NCI-H510A treated with DMSO at 0.1 percent for 48 hours (cell line): ENCODE results near the gene DGKD.

Source experiments
- DNase-seq: peaks from one replicate; lab custom pipeline; 2025; lab: John Stamatoyannopoulos, UW

Gene DGKD

GRCh38 chr2:233338812-233339368 is 15.4 kb upstream of the DGKD start:
- DNase-seq = no peak

GRCh38 chr2:233339427-233339826 is 14.9 kb upstream of the DGKD start:
- no peak for DNase-seq

GRCh38 chr2:233341296-233341695 is 13.0 kb upstream of the DGKD start:
- no peak for DNase-seq

- no peak for DNase-seq
These were observed 12.0 kb upstream of the DGKD start for GRCh38 chr2:233342301-233342700.

- no peak for DNase-seq
These were observed 11.1 kb upstream of the DGKD start for GRCh38 chr2:233343171-233343705.

- no peak for DNase-seq
These were observed 7.9 kb upstream of the DGKD start for GRCh38 chr2:233346376-233346775.

GRCh38 chr2:233346930-233347329 is 7.4 kb upstream of the DGKD start:
- DNase-seq = no peak

GRCh38 chr2:233349005-233349998 is 5.0 kb upstream of the DGKD start:
- no peak for DNase-seq

- peak; percentile 19 for DNase-seq
These were observed 3.6 kb upstream of the DGKD start for GRCh38 chr2:233350708-233351107.

GRCh38 chr2:233351423-233351822 is 2.9 kb upstream of the DGKD start:
- no peak for DNase-seq

- DNase-seq = no peak
These were observed 2.0 kb upstream of the DGKD start for GRCh38 chr2:233352141-233352842.

- no peak for DNase-seq
These were observed 1.1 kb upstream of the DGKD start for GRCh38 chr2:233353101-233353768.

GRCh38 chr2:233354500-233354924 is 218 bp downstream of the DGKD start:
- DNase-seq = no peak

GRCh38 chr2:233354971-233355574 is 779 bp downstream of the DGKD start:
- peak; percentile 79 for DNase-seq

GRCh38 chr2:233355916-233356315 is 1.6 kb downstream of the DGKD start:
- DNase-seq = no peak

- no peak for DNase-seq
These were observed 2.4 kb downstream of the DGKD start for GRCh38 chr2:233356546-233357308.

- DNase-seq = no peak
These were observed 4.0 kb downstream of the DGKD start for GRCh38 chr2:233358335-233358734.

- DNase-seq = no peak
These were observed 4.7 kb downstream of the DGKD start for GRCh38 chr2:233358947-233359346.

- no peak for DNase-seq
These were observed 5.5 kb downstream of the DGKD start for GRCh38 chr2:233359823-233360222.

GRCh38 chr2:233360771-233361176 is 6.5 kb downstream of the DGKD start:
- no peak for DNase-seq

GRCh38 chr2:233361297-233361696 is 7.0 kb downstream of the DGKD start:
- no peak for DNase-seq
